ENCODE results near the gene CUL3. TPM values are rescaled to one million over a fixed set of nuclear protein-coding genes. Genes with fewer than 3 reads are reported as not detected.

CUL3 gene
- total RNA-seq, 1 experiment from 2014 or later, result 95.7 TPM

GRCh38 chr2:224429441-224429810 lies 155.7 kb downstream of the CUL3 start:
- no peaks in the 10 kb centered on the region for H3K9me3 ChIP-seq (ENCODE audit: control insufficient read depth in 1 of 2, insufficient read depth in 1 of 2, low read depth in 1 of 2, low read length in 2 of 2)
- no peak overlapping the region for H2AFZ ChIP-seq (ENCODE audit: low read depth, low read length, poor library complexity, severe bottlenecking)
- ChIA-PET POLR2A (no interaction called here), RAD21 (ENCODE audit: low non-redundant PET in 1 of 2, low total read pairs in 2 of 2, uncharacterized antibody in 2 of 2, unreplicated experiment in 2 of 2) (no interaction called here), CTCF (no interaction called here)
- no peak for TF ChIP-seq CEBPB (IDR thresholded peaks at IDR 0.05; ENCODE audit: low read depth)
- TF ChIP-seq ZNF274 (IDR thresholded peaks at IDR 0.05; ENCODE audit: low read depth, low read length), result no peak
- no peak for TF ChIP-seq TCF7L2 (IDR thresholded peaks at IDR 0.05; ENCODE audit: borderline replicate concordance, extremely low read depth, insufficient read depth, insufficient read length)
- no peak for TF ChIP-seq ZFX (IDR thresholded peaks at IDR 0.05)
- TF ChIP-seq, protein P1, sequence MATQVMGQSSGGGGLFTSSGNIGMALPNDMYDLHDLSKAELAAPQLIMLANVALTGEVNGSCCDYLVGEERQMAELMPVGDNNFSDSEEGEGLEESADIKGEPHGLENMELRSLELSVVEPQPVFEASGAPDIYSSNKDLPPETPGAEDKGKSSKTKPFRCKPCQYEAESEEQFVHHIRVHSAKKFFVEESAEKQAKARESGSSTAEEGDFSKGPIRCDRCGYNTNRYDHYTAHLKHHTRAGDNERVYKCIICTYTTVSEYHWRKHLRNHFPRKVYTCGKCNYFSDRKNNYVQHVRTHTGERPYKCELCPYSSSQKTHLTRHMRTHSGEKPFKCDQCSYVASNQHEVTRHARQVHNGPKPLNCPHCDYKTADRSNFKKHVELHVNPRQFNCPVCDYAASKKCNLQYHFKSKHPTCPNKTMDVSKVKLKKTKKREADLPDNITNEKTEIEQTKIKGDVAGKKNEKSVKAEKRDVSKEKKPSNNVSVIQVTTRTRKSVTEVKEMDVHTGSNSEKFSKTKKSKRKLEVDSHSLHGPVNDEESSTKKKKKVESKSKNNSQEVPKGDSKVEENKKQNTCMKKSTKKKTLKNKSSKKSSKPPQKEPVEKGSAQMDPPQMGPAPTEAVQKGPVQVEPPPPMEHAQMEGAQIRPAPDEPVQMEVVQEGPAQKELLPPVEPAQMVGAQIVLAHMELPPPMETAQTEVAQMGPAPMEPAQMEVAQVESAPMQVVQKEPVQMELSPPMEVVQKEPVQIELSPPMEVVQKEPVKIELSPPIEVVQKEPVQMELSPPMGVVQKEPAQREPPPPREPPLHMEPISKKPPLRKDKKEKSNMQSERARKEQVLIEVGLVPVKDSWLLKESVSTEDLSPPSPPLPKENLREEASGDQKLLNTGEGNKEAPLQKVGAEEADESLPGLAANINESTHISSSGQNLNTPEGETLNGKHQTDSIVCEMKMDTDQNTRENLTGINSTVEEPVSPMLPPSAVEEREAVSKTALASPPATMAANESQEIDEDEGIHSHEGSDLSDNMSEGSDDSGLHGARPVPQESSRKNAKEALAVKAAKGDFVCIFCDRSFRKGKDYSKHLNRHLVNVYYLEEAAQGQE (IDR thresholded peaks at IDR 0.05; ENCODE audit: low read depth), result no peak
- TF ChIP-seq JUND (IDR thresholded peaks at IDR 0.05), result no peak
- intact Hi-C loops (cut with micrococcal nuclease), result no loop called here
- H3K36me3 ChIP-seq (ENCODE audit: control insufficient read depth in 1 of 2, insufficient read depth in 2 of 2, low read length in 2 of 2), result no peaks in the 10 kb centered on the region
- no peaks in the 10 kb centered on the region for H3K4me1 ChIP-seq (ENCODE audit: control insufficient read depth in 1 of 2, insufficient read depth in 2 of 2, low read length in 2 of 2)
- no peak overlapping the region for H3K27ac ChIP-seq (ENCODE audit: low read depth, low read length)
- H3K9me2 ChIP-seq (ENCODE audit: insufficient read depth), result no peaks in the 10 kb centered on the region
- H4K20me1 ChIP-seq (ENCODE audit: insufficient read depth), result no peaks in the 10 kb centered on the region
- no peak overlapping the region for H3K4me2 ChIP-seq (ENCODE audit: low read length)
- DNase-seq (ENCODE audit: low read depth, low spot score) (no peak), ATAC-seq (no peak)
- H3K79me2 ChIP-seq (ENCODE audit: insufficient read depth, low read length), result no peaks in the 10 kb centered on the region
- H3K9ac ChIP-seq (ENCODE audit: low read length), result no peak overlapping the region
- H3K27me3 ChIP-seq (ENCODE audit: insufficient read depth, low read length), result no peaks in the 10 kb centered on the region
- H3K4me3 ChIP-seq (replicated peaks in 1 of 2; ENCODE audit: low read depth in 1 of 2, low read length in 2 of 2), result no peak overlapping the region
- BruUV-seq (replicated peaks), result no TSS peak

GRCh38 chr2:224428787-224429440 lies 156.2 kb downstream of the CUL3 start:
- ATAC-seq, result no peak
- RAD21 ChIA-PET (ENCODE audit: low non-redundant PET in 1 of 2, low total read pairs in 2 of 2, uncharacterized antibody in 2 of 2, unreplicated experiment in 2 of 2), result no interaction called here
- CTCF ChIA-PET, result no interaction called here
- TF ChIP-seq CEBPB (IDR thresholded peaks at IDR 0.05; ENCODE audit: low read depth) (no peak), EZH2phosphoT487 (IDR thresholded peaks at IDR 0.05; ENCODE audit: borderline replicate concordance) (no peak), POLR2AphosphoS5 (IDR thresholded peaks at IDR 0.05; ENCODE audit: low read depth, low read length) (no peak), CTCF (IDR thresholded peaks at IDR 0.05 in 2 of 3, conservative IDR thresholded peaks at IDR 0.05 in 1 of 3; ENCODE audit: borderline replicate concordance in 1 of 3, insufficient read depth in 1 of 3, low read depth in 2 of 3, low read length in 2 of 3) (no peak), ELF1 (IDR thresholded peaks at IDR 0.05; ENCODE audit: borderline replicate concordance, low read depth) (no peak)
- TF ChIP-seq, protein P1 (IDR thresholded peaks at IDR 0.05; ENCODE audit: low read depth), result no peak

More at GRCh38 chr2:224428787-224429440, 156.2 kb downstream of the CUL3 start:
- Histone ChIP-seq H3K79me2 (ENCODE audit: insufficient read depth, low read length) (no peaks in the 10 kb centered on the region), H3K9ac (ENCODE audit: low read length) (no peak overlapping the region), H3K27me3 (ENCODE audit: insufficient read depth, low read length) (no peaks in the 10 kb centered on the region), H4K20me1 (ENCODE audit: insufficient read depth) (no peaks in the 10 kb centered on the region), H3K9me3 (ENCODE audit: control insufficient read depth in 1 of 2, insufficient read depth in 1 of 2, low read depth in 1 of 2, low read length in 2 of 2) (no peaks in the 10 kb centered on the region), H3K9me2 (ENCODE audit: insufficient read depth) (no peaks in the 10 kb centered on the region), H3K27ac (ENCODE audit: low read depth, low read length) (no peak overlapping the region), H3K4me1 (ENCODE audit: control insufficient read depth in 1 of 2, insufficient read depth in 2 of 2, low read length in 2 of 2) (no peaks in the 10 kb centered on the region), H2AFZ (ENCODE audit: low read depth, low read length, poor library complexity, severe bottlenecking) (no peak overlapping the region), H3K36me3 (ENCODE audit: control insufficient read depth in 1 of 2, insufficient read depth in 2 of 2, low read length in 2 of 2) (no peaks in the 10 kb centered on the region), H3K4me3 (replicated peaks in 1 of 2; ENCODE audit: low read depth in 1 of 2, low read length in 2 of 2) (no peak overlapping the region), H3K4me2 (ENCODE audit: low read length) (no peak overlapping the region)
- DNase-seq (ENCODE audit: low read depth, low spot score), result no peak
- POLR2A ChIA-PET, result no interaction called here
- no TSS peak for BruUV-seq (replicated peaks)
- intact Hi-C loops (cut with micrococcal nuclease), result no loop called here
